Suppressor macrophage treated with lipopolysaccharide for 1 hour (primary cell): ENCODE measurements around the gene ADGRG6.
A peak's percentile ranks its signal among the peaks of the same experiment; 100 is the strongest.

ENCODE experiments used
- DNase-seq, 3 donors: peaks; one replicate each; pipeline ENCODE4 v3.0.0-alpha.2; 2020 to 2022

Gene ADGRG6

GRCh38 chr6:142350309-142350708 is 48.5 kb downstream of the ADGRG6 start:
- no peak for DNase-seq

GRCh38 chr6:142353690-142354089 is 51.9 kb downstream of the ADGRG6 start:
- no peak for DNase-seq

GRCh38 chr6:142354650-142355049 is 52.8 kb downstream of the ADGRG6 start:
- DNase-seq, result no peak

- DNase-seq, result no peak
These were observed 53.8 kb downstream of the ADGRG6 start for GRCh38 chr6:142355520-142356174.

GRCh38 chr6:142356201-142356883 is 54.5 kb downstream of the ADGRG6 start:
- DNase-seq, result peak; percentile 23 to 47 (median 31)

- DNase-seq, result no peak
These were observed 55.0 kb downstream of the ADGRG6 start for GRCh38 chr6:142356884-142357225.

- DNase-seq, result no peak
These were observed 56.1 kb downstream of the ADGRG6 start for GRCh38 chr6:142357879-142358278.

GRCh38 chr6:142359271-142359960 is 57.6 kb downstream of the ADGRG6 start:
- no peak for DNase-seq

GRCh38 chr6:142361345-142361744 is 59.5 kb downstream of the ADGRG6 start:
- DNase-seq, result no peak

GRCh38 chr6:142361779-142362750 is 60.3 kb downstream of the ADGRG6 start:
- DNase-seq, result no peak

- no peak for DNase-seq
These were observed 65.3 kb downstream of the ADGRG6 start for GRCh38 chr6:142367061-142367460.

- no peak for DNase-seq
These were observed 65.8 kb downstream of the ADGRG6 start for GRCh38 chr6:142367501-142368018.

- no peak for DNase-seq
These were observed 67.5 kb downstream of the ADGRG6 start for GRCh38 chr6:142369266-142369665.

- no peak for DNase-seq
These were observed 70.5 kb downstream of the ADGRG6 start for GRCh38 chr6:142372348-142372747.

- DNase-seq, result no peak
These were observed 71.7 kb downstream of the ADGRG6 start for GRCh38 chr6:142373268-142374090.

- DNase-seq, result no peak
These were observed 72.4 kb downstream of the ADGRG6 start for GRCh38 chr6:142374091-142374770.

- DNase-seq, result no peak
These were observed 73.3 kb downstream of the ADGRG6 start for GRCh38 chr6:142374965-142375733.

GRCh38 chr6:142376115-142376514 is 74.3 kb downstream of the ADGRG6 start:
- no peak for DNase-seq

GRCh38 chr6:142376800-142377496 is 75.1 kb downstream of the ADGRG6 start:
- peak in 1 of 3 donors; percentile 3 for DNase-seq

GRCh38 chr6:142377497-142377848 is 75.7 kb downstream of the ADGRG6 start:
- no peak for DNase-seq
